Ishikawa (cell line): ENCODE results near the gene GRAMD4.

Experiments
- CEBPB ChIP-seq: IDR thresholded peaks from 2 replicates; pipeline ENCODE4 v1.6.1; 2012
- CREB1 ChIP-seq: IDR thresholded peaks from 2 replicates; pipeline ENCODE4 v1.6.1; 2012; ENCODE audit warnings: low read depth
- EGR1 ChIP-seq: IDR thresholded peaks from 2 replicates; pipeline ENCODE4 v1.6.1; 2012
- EP300 ChIP-seq: IDR thresholded peaks from 2 replicates; pipeline ENCODE4 v1.6.1; 2012; ENCODE audit warnings: borderline replicate concordance
- FOXM1 ChIP-seq: IDR thresholded peaks from 2 replicates; pipeline ENCODE4 v1.6.1; 2012; ENCODE audit warnings: low read depth, borderline replicate concordance
- MAX ChIP-seq: IDR thresholded peaks from 2 replicates; pipeline ENCODE4 v1.6.1; 2012
- NFIC ChIP-seq: IDR thresholded peaks from 2 replicates; pipeline ENCODE4 v1.6.1; 2012
- RAD21 ChIP-seq: IDR thresholded peaks from 2 replicates; pipeline ENCODE4 v1.6.1; 2012; ENCODE audit warnings: low read depth
- TAF1 ChIP-seq: IDR thresholded peaks from 2 replicates; pipeline ENCODE4 v1.6.1; 2012; ENCODE audit warnings: low read depth, mild to moderate bottlenecking
- TCF12 ChIP-seq: IDR thresholded peaks from 2 replicates; pipeline ENCODE4 v1.6.1; 2012; ENCODE audit warnings: low read depth
- TEAD4 ChIP-seq: IDR thresholded peaks from 2 replicates; pipeline ENCODE4 v1.6.1; 2012
- YY1 ChIP-seq: IDR thresholded peaks from 2 replicates; pipeline ENCODE4 v1.6.1; 2012; ENCODE audit warnings: low read depth
- ZBTB7A ChIP-seq: IDR thresholded peaks from 2 replicates; pipeline ENCODE4 v1.6.1; 2012; ENCODE audit warnings: low read depth
- TF ChIP-seq, protein P1 (sequence below): IDR thresholded peaks from 2 replicates; pipeline ENCODE4 v1.6.1; 2012
- TF ChIP-seq, protein P2 (sequence below): IDR thresholded peaks from 2 replicates; pipeline ENCODE4 v1.6.1; 2012; ENCODE audit warnings: low read depth, mild to moderate bottlenecking

Gene GRAMD4

DNA sequence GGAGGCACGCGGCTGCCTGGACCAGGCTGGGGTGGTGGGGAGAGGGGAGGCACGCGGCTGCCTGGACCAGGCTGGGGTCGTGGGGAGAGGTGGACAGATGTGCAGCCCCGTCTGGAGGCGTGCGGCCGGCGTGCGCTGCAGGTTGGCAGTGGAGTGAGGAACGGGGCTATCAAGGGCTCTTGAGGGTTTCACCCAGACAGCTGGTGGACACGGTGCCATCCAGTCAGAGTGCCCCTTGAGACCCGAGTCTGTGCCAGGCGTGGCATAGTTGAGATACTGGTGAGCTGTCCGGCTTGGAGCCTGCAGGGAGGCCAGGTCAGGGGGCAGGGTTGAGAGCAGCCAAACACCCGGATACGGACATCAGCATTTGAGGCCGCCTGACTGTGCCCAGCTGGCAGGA, 1.5 kb upstream of the GRAMD4 start:
- TF ChIP-seq, protein P1, sequence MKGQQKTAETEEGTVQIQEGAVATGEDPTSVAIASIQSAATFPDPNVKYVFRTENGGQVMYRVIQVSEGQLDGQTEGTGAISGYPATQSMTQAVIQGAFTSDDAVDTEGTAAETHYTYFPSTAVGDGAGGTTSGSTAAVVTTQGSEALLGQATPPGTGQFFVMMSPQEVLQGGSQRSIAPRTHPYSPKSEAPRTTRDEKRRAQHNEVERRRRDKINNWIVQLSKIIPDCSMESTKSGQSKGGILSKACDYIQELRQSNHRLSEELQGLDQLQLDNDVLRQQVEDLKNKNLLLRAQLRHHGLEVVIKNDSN, result no peak
- TF ChIP-seq MAX (no peak), TAF1 (no peak), ZBTB7A (no peak), TEAD4 (no peak), EP300 (no peak), FOXM1 (no peak), NFIC (no peak), RAD21 (no peak), EGR1 (no peak), YY1 (no peak), TCF12 (no peak), CREB1 (no peak)
- TF ChIP-seq, protein P2, sequence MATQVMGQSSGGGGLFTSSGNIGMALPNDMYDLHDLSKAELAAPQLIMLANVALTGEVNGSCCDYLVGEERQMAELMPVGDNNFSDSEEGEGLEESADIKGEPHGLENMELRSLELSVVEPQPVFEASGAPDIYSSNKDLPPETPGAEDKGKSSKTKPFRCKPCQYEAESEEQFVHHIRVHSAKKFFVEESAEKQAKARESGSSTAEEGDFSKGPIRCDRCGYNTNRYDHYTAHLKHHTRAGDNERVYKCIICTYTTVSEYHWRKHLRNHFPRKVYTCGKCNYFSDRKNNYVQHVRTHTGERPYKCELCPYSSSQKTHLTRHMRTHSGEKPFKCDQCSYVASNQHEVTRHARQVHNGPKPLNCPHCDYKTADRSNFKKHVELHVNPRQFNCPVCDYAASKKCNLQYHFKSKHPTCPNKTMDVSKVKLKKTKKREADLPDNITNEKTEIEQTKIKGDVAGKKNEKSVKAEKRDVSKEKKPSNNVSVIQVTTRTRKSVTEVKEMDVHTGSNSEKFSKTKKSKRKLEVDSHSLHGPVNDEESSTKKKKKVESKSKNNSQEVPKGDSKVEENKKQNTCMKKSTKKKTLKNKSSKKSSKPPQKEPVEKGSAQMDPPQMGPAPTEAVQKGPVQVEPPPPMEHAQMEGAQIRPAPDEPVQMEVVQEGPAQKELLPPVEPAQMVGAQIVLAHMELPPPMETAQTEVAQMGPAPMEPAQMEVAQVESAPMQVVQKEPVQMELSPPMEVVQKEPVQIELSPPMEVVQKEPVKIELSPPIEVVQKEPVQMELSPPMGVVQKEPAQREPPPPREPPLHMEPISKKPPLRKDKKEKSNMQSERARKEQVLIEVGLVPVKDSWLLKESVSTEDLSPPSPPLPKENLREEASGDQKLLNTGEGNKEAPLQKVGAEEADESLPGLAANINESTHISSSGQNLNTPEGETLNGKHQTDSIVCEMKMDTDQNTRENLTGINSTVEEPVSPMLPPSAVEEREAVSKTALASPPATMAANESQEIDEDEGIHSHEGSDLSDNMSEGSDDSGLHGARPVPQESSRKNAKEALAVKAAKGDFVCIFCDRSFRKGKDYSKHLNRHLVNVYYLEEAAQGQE, result no peak

DNA sequence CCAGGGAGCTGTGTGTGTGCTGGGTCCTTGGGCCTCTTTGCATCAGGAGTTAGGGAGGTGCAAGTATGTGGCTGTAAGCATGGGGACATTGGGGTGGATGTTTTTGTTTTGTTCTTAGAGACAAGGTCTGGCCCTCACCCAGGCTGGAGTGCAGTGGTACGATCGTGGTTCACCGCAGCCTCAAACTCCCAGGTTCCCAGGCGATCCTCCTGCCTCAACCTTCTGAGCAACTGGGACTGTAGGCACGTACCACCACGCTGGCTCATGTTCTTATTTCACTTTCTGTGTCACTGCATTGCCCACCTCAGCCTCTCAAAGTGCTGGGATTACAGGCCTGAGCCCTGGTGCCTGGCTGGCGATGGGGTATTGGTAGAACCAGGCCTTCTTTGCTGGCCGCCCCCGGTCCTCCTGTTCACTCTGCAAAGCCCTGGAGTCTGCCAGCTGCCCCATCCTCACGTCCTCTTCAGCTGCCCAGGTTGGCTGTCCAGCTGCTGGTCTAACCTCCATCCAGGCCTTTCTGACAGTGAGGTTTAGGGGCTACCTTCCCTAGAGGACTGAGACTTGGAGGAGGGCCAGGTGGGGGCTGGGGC, 851 bp upstream of the GRAMD4 start:
- TF ChIP-seq EGR1, result no peak
- no peak for TF ChIP-seq RAD21
- no peak for TF ChIP-seq ZBTB7A
- TF ChIP-seq CEBPB, result no peak
- no peak for TF ChIP-seq EP300
- TF ChIP-seq NFIC, result no peak
- TF ChIP-seq MAX, result no peak
- TF ChIP-seq CREB1, result no peak
- TF ChIP-seq, protein P2, result no peak
- no peak for TF ChIP-seq TCF12
- no peak for TF ChIP-seq TEAD4
- TF ChIP-seq, protein P1, result no peak
- no peak for TF ChIP-seq FOXM1
- TF ChIP-seq YY1, result no peak
- no peak for TF ChIP-seq TAF1

DNA sequence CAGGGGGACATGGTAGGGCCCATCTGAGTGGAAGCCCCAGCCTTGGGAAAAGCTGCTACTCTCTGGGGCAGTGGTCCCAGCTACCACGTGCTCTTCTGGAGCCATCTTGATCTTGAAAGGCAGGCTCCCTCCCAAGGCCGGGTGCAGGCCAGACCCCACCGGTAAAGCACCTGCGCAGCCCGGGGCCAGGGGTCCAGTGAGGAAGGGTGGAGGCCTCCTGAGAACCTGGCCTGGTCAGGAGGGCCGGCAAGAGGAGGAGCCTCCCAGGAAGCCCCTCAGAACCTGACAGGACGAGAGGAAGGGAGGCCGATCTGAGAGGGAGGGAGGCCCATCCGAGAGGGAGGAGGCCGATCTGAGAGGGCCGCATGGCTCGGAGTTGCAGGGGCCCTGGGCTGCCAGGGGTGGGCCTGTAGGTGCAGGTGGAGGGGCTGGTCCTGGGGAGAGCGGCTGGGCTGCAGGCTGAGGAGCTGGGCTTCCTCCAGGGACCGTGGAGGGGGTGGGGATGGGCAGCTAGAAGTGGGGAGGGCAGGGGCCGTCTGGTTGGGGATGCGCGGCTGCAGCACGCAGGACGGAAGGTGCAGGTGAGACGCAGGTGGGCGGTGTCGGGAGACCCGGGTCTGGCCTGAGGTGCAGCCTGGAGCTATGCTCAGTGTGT, 529 bp downstream of the GRAMD4 start:
- TF ChIP-seq NFIC (no peak), TAF1 (no peak), TCF12 (no peak)

GRCh38 chr22:46622081-46622521, 1.9 kb downstream of the GRAMD4 start:
- TF ChIP-seq, protein P2, result no peak
- TF ChIP-seq MAX, result no peak
- TF ChIP-seq RAD21, result no peak

- TF ChIP-seq TAF1 (no peak), MAX (no peak), FOXM1 (no peak), YY1 (no peak), RAD21 (no peak), NFIC (no peak), TEAD4 (no peak), CREB1 (no peak), ZBTB7A (no peak), TCF12 (no peak), CEBPB (no peak), EGR1 (no peak)
- TF ChIP-seq, protein P2, result no peak
- TF ChIP-seq, protein P1, result no peak
Measured at GRCh38 chr22:46625113-46625842, 5.1 kb downstream of the GRAMD4 start.
